Testis (tissue), 2 donors: ENCODE results near the gene CDH13.

Experiments
- POLR2A ChIP-seq: fragments of 450-650 bp; IDR thresholded peaks from one replicate; pipeline ENCODE4 v1.6.1; 2017; ENCODE audit warnings: antibody characterized with exemption, mild to moderate bottlenecking, moderate library complexity
- TF ChIP-seq, protein P1 (sequence below), 3 experiments: fragments of 450-650 bp in 2 of 3; fragments of 200-600 bp in 1 of 3; sonication (generic) in 1 of 3; IDR thresholded peaks; one replicate each; pipeline ENCODE4 v1.5.1; 2016 to 2019; ENCODE audit warnings: antibody characterized with exemption in 3 of 3, mild to moderate bottlenecking in 2 of 3, moderate library complexity in 1 of 3

DNA sequence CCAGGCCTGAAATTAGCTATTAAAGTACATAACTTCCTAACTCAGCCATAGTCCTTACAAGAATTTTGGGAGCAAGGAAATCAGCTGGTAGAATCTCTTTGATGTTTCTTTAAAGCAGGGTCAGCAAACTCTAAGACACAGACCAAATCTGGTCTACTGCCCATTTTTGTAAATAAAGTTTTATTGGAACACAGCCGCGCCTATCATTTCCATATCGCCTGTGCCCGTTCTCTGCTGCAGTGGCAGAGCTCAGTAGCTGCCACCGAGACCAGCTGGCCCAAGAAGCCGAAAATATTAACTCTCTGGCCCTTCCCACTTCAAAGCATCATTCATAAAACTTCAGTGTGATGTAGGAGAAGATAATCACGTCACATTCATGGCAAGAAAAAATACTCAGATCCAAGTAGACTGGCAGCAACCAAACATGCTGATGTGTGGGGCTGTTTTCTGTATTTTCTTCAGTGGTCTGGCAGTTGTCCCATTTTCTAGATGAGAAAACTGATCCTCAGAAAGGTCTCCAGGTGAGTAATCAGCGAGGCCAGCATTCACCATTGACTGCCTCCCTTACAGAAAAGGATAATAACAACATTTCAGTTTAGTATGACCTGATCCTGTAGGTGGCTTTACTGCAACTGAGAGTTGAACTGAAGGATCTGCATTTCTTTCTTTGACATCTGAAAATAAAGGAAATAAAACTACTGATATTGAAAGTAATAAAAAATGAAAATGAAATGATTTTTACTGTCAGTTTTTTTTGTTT is 1163.1 kb downstream of the CDH13 start:
- TF ChIP-seq, protein P1, sequence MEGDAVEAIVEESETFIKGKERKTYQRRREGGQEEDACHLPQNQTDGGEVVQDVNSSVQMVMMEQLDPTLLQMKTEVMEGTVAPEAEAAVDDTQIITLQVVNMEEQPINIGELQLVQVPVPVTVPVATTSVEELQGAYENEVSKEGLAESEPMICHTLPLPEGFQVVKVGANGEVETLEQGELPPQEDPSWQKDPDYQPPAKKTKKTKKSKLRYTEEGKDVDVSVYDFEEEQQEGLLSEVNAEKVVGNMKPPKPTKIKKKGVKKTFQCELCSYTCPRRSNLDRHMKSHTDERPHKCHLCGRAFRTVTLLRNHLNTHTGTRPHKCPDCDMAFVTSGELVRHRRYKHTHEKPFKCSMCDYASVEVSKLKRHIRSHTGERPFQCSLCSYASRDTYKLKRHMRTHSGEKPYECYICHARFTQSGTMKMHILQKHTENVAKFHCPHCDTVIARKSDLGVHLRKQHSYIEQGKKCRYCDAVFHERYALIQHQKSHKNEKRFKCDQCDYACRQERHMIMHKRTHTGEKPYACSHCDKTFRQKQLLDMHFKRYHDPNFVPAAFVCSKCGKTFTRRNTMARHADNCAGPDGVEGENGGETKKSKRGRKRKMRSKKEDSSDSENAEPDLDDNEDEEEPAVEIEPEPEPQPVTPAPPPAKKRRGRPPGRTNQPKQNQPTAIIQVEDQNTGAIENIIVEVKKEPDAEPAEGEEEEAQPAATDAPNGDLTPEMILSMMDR (IDR thresholded peaks at IDR 0.05): no peak
- TF ChIP-seq POLR2A: no peak
